G401.6 (cell line): ENCODE results near the gene CXCR6.

Source experiments
- FAIRE-seq: peaks from 2 replicates; lab custom pipeline; 2012; peaks lifted over from hg19 to GRCh38; lab: Jason Lieb, UNC

CXCR6 gene

GRCh38 chr3:45949432-45949831, 6.2 kb downstream of the CXCR6 start:
- FAIRE-seq = no peak

- FAIRE-seq = no peak
Measured at GRCh38 chr3:45950131-45950530, 6.9 kb downstream of the CXCR6 start.

GRCh38 chr3:45950686-45951600, 7.7 kb downstream of the CXCR6 start:
- FAIRE-seq = no peak

GRCh38 chr3:45951946-45952345, 8.7 kb downstream of the CXCR6 start:
- no peak for FAIRE-seq

GRCh38 chr3:45952456-45952855, 9.2 kb downstream of the CXCR6 start:
- no peak for FAIRE-seq

GRCh38 chr3:45953536-45953935, 10.3 kb downstream of the CXCR6 start:
- no peak for FAIRE-seq

GRCh38 chr3:45954306-45954705, 11.0 kb downstream of the CXCR6 start:
- no peak for FAIRE-seq

- no peak for FAIRE-seq
Measured at GRCh38 chr3:45955017-45955647, 11.9 kb downstream of the CXCR6 start.

GRCh38 chr3:45955706-45956105, 12.4 kb downstream of the CXCR6 start:
- FAIRE-seq = no peak

- FAIRE-seq = no peak
Measured at GRCh38 chr3:45957586-45957985, 14.3 kb downstream of the CXCR6 start.

- FAIRE-seq = no peak
Measured at GRCh38 chr3:45958321-45958791, 15.1 kb downstream of the CXCR6 start.

GRCh38 chr3:45959201-45959600, 15.9 kb downstream of the CXCR6 start:
- FAIRE-seq = no peak

GRCh38 chr3:45960289-45960688, 17.0 kb downstream of the CXCR6 start:
- no peak for FAIRE-seq

GRCh38 chr3:45962033-45962432, 18.8 kb downstream of the CXCR6 start:
- no peak for FAIRE-seq

- FAIRE-seq = no peak
Measured at GRCh38 chr3:45964139-45964538, 20.9 kb downstream of the CXCR6 start.

GRCh38 chr3:45965253-45965652, 22.0 kb downstream of the CXCR6 start:
- no peak for FAIRE-seq

GRCh38 chr3:45965653-45966052, 22.4 kb downstream of the CXCR6 start:
- no peak for FAIRE-seq

GRCh38 chr3:45966371-45966791, 23.1 kb downstream of the CXCR6 start:
- FAIRE-seq = no peak

GRCh38 chr3:45966950-45967640, 23.8 kb downstream of the CXCR6 start:
- no peak for FAIRE-seq

GRCh38 chr3:45967724-45968123, 24.5 kb downstream of the CXCR6 start:
- FAIRE-seq = no peak

- FAIRE-seq = no peak
Measured at GRCh38 chr3:45968149-45968548, 24.9 kb downstream of the CXCR6 start.

- no peak for FAIRE-seq
Measured at GRCh38 chr3:45968706-45969105, 25.4 kb downstream of the CXCR6 start.

GRCh38 chr3:45969116-45969515, 25.9 kb downstream of the CXCR6 start:
- FAIRE-seq = no peak
